Gastrocnemius medialis (tissue), 4 donors: ENCODE results near the gene KNDC1.

Experiments
- CTCF ChIP-seq, 5 experiments: fragments of 450-650 bp in 3 of 5; fragments of 200-600 bp in 2 of 5; sonication (generic) in 2 of 5; IDR thresholded peaks in 4 of 5; conservative IDR thresholded peaks in 1 of 5; 1 replicate in 4 of 5; 2 replicates in 1 of 5; pipeline ENCODE4 v1.5.1; 2016 to 2019; ENCODE audit warnings: antibody characterized with exemption in 5 of 5, mild to moderate bottlenecking in 3 of 5, moderate library complexity in 3 of 5
- POLR2A ChIP-seq, 2 donors: fragments of 450-650 bp; IDR thresholded peaks; one replicate each; pipeline ENCODE4 v1.6.1; 2017; ENCODE audit warnings: antibody characterized with exemption in 2 of 2, mild to moderate bottlenecking in 2 of 2, moderate library complexity in 2 of 2

DNA sequence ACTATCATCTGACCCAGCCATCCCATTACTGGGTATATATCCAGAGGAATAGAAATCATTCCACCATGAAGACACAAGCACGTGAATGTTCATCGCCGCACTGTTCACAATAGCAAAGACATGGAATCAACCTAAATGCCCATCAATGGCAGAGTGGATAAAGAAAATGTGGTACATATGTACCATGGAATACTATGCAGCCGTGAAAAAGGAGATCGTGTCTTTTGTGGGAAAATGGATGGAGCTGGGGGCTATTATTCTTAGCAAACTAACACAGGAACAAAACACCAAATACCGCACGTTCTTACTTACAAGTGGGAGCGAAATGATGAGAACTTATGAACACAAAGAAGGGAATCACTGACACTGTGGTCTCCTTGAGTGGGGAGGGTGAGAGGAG is 9.8 kb upstream of the KNDC1 start:
- TF ChIP-seq CTCF (IDR thresholded peaks at IDR 0.05 in 4 of 5, conservative IDR thresholded peaks at IDR 0.05 in 1 of 5) (no peak), POLR2A (IDR thresholded peaks at IDR 0.05) (no peak)
